Stimulated activated effector memory CD8-positive, alpha-beta T cell treated with anti-CD3 and anti-CD28 coated beads, Interleukin-12 subunit alpha, Interleukin-12 subunit beta, amount 100 ng/mL, for 72 hours (primary cell): ENCODE measurements around the gene CIRBP.
"Not testable (repeated sequence)": the region's sequence is repeated elsewhere in the genome, so short reads cannot be mapped to it uniquely, and the experiment has no call there.

Experiments
- ATAC-seq: fragments of 150-1000 bp; cut with Tn5 transposase; 2 replicates; pipeline ENCODE4 v1.10.0; 2021
- DNase-seq, 2 donors: peaks; one replicate each; pipeline ENCODE4 v3.0.0; 2021 to 2022; ENCODE audit warnings: low spot score in 2 of 2
- H3K27ac Mint-ChIP-seq: one replicate; pipeline ENCODE4 v1.8.0; 2022; ENCODE audit warnings: mild to moderate bottlenecking, mixed read lengths
- H3K36me3 Mint-ChIP-seq: one replicate; pipeline ENCODE4 v1.8.0; 2022; ENCODE audit warnings: mild to moderate bottlenecking, mixed read lengths
- H3K4me1 Mint-ChIP-seq: one replicate; pipeline ENCODE4 v1.8.0; 2022; ENCODE audit warnings: mixed read lengths
- H3K4me3 Mint-ChIP-seq: one replicate; pipeline ENCODE4 v1.8.0; 2022; ENCODE audit warnings: mild to moderate bottlenecking, mixed read lengths
- H3K9me3 Mint-ChIP-seq: one replicate; pipeline ENCODE4 v1.8.0; 2022; ENCODE audit warnings: mixed read lengths

Gene CIRBP

DNA sequence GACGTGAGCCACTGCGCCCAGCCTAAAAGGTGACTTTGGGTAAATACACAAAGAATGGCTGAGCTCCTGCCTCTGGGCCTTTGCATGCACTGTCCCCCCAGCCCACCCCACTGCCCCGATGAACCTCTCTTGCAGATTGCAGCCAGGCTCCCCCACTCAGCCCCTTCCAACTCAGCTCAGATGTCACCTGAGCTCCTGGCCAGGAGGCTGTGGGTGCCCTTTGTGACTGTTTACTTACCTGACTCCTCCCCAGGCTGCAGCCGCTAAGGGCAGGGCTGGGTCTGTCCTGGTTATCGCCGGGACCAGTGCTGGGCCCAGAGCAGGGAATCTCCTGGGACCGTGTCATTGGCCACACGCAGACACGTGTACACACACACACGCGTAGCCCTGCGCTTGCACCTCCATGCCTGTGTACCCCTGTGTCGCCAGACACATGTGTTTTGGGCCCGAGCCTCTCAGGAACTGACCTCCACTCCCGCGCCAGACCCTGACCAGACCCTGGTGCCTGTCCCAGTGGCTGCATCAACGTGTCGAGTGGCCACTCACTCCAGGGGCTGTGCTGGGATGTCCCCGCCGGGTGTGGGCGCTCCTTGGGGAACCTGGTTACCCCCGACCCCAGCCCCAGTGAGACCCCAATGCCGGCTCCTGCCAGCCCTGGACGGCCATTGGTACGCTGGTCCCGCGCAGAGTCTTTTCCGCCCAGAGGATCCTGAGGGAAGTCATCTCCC is 35.2 kb downstream of the CIRBP start:
- H3K9me3 Mint-ChIP-seq: no peaks in the 10 kb centered on the region
- H3K4me3 Mint-ChIP-seq: no peak overlapping the region
- no peaks in the 10 kb centered on the region for H3K4me1 Mint-ChIP-seq
- DNase-seq: no peak
- H3K27ac Mint-ChIP-seq: no peak overlapping the region
- ATAC-seq: peak; percentile 19
- H3K36me3 Mint-ChIP-seq: no peaks in the 10 kb centered on the region

DNA sequence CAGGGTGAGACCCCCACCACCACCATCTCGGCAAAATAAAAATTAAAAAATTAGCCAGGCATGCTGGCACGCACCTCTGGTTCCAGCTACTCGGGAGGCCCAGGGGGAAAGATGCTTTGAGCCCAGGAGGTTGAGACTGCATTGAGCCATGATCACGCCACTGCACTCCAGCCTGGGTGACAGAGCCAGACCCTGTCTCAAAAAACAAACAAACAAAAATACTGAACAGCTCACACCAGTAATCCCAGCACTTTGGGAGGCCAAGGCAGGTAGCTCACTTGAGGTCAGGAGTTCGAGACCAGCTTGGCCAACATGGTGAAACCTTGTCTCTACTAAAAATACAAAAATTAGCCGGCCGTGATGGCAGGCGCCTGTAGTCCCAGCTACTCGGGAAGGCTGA is 36.2 kb downstream of the CIRBP start:
- H3K27ac Mint-ChIP-seq, DNase-seq, H3K4me3 Mint-ChIP-seq, H3K36me3 Mint-ChIP-seq, H3K9me3 Mint-ChIP-seq, ATAC-seq, H3K4me1 Mint-ChIP-seq: not testable (repeated sequence)

DNA sequence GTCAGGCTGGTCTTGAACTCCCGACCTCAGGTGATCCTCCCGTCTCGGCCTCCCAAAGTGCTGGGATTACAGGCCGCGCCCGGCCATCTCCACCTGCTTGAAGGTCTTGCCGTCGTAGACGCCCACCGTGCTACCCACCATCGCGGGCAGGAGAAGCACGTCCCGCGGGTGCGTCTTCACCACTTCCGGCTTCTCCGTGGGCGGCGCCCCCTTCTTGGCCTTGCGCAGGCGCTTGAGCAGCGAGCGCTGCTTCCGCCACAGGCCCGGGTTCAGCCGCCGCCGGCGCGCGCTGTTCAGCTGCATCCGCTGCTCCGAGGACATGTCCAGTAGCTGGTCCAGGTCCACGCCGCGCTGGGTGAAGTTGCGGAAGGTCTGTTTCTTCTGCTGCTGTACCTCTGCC is 38.2 kb downstream of the CIRBP start:
- H3K27ac Mint-ChIP-seq: no peak overlapping the region

DNA sequence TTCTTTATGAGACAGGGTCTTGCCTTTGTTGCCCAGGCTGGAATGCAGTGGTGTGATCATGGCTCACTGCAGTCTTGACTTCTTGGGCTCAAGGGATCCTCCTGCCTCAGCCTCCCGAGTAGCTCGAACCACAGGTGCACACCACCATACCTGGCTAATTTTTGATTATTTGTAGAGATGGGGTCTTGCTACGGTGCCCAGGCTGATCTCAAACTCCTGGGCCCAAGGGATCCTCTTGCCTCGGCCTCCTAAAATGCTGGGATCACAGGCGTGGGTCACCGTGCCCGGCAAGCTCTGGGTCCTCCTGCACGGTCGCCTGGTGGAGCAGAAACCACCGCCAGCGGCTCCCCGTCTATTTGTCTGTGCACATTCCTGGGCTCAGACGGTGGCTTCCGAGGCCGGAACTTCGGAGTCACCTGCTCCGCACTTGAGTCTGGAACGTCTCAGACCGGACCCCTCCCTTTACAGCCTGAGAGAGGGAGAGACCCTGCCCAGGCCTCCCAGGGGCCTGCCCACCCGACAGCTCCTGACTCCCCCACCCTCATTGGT is 38.7 kb downstream of the CIRBP start:
- no peak for DNase-seq
- no peak overlapping the region for H3K27ac Mint-ChIP-seq
- ATAC-seq: no peak
- no peaks in the 10 kb centered on the region for H3K36me3 Mint-ChIP-seq
- no peaks in the 10 kb centered on the region for H3K9me3 Mint-ChIP-seq
- no peak overlapping the region for H3K4me3 Mint-ChIP-seq
- no peaks in the 10 kb centered on the region for H3K4me1 Mint-ChIP-seq

More for the DNA sequence above, 38.2 kb downstream of the CIRBP start:
- ATAC-seq (no peak), DNase-seq (no peak)
- no peaks in the 10 kb centered on the region for H3K9me3 Mint-ChIP-seq
- H3K4me1 Mint-ChIP-seq: no peaks in the 10 kb centered on the region
- no peak overlapping the region for H3K4me3 Mint-ChIP-seq
- no peaks in the 10 kb centered on the region for H3K36me3 Mint-ChIP-seq

DNA sequence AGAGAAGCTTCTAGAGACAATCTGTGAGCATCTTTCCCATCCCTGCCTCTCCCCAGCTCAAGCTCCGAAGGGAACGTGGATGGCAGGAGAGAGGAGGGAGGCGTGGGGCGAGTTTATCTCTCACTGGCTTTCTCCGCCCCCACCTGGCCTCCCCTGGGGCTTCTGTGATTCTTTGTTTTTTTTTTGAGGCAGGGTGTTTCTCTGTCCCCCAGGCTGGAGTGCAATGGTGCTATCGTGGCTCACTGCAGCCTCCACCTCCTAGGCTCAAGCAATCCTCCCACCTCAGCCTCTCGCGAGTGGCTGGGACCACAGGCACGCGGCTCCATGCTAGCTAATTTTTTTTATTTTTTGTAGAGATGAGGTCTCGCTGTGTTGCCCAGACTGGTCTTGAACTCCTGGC is 39.6 kb downstream of the CIRBP start:
- Mint-ChIP-seq H3K4me3 (no peak overlapping the region), H3K36me3 (no peaks in the 10 kb centered on the region), H3K27ac (no peak overlapping the region), H3K4me1 (no peaks in the 10 kb centered on the region), H3K9me3 (no peaks in the 10 kb centered on the region)
- ATAC-seq (no peak), DNase-seq (no peak)

DNA sequence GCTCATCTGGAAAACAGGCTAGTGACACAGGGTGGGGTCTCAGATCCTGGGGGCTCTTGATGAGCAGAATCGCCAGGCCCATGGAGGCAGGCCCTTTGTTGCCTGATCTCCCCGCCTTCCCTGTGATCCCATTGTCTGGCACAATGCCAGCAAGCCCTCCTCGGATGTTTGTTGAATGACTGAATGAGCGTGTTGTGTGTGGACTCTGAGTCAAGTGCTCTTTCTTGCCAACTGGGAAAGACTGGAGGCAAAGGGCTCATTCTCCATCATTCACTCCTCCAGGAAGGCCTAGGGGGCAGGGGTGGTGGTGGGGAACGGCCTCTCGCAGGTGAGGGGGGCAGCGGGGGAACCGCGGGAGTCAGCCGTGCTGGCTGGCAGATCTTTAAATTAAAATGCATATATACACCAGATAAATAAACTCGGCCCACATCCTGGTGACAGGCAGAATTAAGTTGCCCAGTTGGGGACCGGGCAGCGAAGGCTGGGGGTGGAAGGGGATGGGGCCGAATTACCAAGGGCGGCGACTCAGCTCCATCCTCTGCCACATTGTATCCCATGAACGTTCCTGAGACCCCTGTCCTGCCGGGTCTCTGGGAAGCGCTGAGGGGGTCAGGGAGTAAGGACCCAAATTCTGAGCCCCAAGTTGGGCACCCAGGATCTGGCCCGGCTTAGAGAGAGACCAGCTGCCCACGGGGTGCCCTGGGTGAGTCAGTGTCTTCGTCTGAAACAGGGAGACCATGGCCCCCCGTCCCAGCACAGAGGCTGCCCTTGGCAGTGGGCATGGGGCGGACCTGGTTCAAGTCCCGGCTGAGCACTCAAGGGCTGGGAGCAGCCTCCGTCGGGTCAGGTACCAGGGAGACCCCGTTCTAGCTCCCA is 41.1 kb downstream of the CIRBP start:
- ATAC-seq (no peak), DNase-seq (no peak)
- Mint-ChIP-seq H3K36me3 (no peaks in the 10 kb centered on the region), H3K9me3 (no peaks in the 10 kb centered on the region), H3K4me3 (no peak overlapping the region), H3K27ac (no peak overlapping the region), H3K4me1 (no peaks in the 10 kb centered on the region)

DNA sequence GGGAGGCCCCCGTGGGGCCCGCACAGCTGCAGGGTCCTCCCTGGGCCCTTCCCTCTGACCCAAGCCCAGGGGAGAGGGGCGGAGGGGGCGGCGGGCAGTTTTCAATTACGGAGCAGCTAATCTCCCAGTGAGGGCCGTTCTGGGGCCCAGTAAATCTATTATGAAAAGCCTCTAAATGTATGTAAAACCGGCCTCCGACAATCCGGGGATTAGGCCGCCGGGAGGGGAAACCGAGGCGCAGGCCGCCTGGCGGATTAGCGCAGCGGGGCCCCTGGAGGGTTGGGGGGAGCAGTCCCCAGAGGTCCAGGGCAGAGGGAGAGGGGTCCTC is 41.7 kb downstream of the CIRBP start:
- ATAC-seq (no peak), DNase-seq (no peak)

DNA sequence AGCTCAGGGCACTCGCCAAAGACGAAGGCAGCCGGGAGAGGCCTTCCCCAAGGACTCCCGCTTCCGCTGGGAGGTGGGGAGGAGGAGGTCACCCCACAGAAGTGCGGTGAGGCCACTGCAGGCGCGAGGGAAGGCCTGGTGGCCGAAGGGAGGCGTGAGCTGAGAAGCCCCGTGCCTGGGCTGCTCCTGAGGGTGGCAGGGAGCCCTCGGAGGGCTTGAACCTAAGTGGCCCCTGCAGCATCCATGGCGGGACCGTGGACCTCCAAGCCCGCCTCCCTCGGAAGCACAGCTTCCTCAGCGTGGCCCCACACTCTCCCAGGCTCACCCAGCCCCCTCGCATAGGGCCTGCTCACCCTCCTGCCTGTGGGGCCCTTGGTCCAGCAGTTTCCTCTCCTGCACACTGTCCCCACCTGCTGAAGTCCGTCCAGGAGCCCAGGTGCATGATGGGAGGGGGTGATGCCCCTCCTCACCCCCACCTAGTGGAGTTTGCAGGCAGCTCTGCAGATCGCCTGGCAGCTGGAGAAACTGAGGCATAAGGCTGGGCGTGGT is 42.5 kb downstream of the CIRBP start:
- H3K36me3 Mint-ChIP-seq: no peaks in the 10 kb centered on the region
- no peaks in the 10 kb centered on the region for H3K4me1 Mint-ChIP-seq
- ATAC-seq: no peak

More for the DNA sequence above, 41.7 kb downstream of the CIRBP start:
- Mint-ChIP-seq H3K4me3 (no peak overlapping the region), H3K36me3 (no peaks in the 10 kb centered on the region), H3K9me3 (no peaks in the 10 kb centered on the region), H3K4me1 (no peaks in the 10 kb centered on the region), H3K27ac (no peak overlapping the region)

DNA sequence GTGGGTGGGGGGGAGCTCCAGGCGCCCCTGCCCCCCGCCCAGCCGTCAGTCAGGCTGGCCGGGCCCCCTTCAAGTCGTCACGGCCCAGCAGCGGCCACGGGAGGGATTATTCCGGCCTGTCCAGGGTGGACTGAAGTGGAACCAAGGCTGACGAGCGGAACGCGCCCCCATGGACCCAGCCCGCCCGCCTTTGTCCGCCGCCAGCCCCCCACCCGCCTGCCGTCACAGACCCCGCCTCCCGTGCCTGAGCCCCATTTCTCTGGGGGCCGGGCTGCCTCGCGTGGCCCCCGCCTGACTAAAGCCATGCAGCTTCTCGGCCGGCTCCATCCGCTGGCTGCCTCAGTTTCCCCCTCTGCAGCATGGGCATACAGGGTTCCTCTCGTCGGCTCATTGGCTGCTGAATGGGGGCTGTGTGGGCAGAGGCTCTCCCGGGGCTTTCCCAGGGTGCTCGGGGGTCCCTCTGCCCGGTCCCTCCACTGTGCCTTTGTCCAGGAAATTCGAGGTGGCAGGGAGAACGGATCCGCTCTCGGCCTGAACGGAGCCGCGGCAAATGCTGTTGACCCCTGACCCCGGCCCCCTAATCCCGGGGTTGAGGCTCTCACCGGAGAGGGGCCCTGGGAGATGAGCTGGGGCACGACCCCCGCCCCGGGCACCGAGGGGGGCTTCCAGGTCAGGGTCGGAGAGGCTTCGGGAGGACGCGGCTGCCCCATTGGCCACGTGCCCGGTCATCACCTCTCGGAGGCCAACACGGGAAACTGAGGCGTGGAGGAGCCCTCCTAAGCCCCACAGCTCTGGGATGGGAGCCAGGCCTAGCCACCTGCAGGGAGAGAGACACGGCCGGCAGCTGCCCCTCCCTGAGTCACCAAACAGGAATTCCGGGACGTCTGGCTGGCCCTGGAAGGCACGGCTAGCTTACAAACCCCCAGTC is 43.9 kb downstream of the CIRBP start:
- Mint-ChIP-seq H3K4me3 (no peak overlapping the region), H3K9me3 (no peaks in the 10 kb centered on the region), H3K4me1 (no peaks in the 10 kb centered on the region), H3K27ac (no peak overlapping the region), H3K36me3 (no peaks in the 10 kb centered on the region)
- DNase-seq (no peak), ATAC-seq (no peak)

More for the DNA sequence above, 42.5 kb downstream of the CIRBP start:
- no peak overlapping the region for H3K4me3 Mint-ChIP-seq
- no peaks in the 10 kb centered on the region for H3K9me3 Mint-ChIP-seq
- DNase-seq: no peak
- H3K27ac Mint-ChIP-seq: no peak overlapping the region

DNA sequence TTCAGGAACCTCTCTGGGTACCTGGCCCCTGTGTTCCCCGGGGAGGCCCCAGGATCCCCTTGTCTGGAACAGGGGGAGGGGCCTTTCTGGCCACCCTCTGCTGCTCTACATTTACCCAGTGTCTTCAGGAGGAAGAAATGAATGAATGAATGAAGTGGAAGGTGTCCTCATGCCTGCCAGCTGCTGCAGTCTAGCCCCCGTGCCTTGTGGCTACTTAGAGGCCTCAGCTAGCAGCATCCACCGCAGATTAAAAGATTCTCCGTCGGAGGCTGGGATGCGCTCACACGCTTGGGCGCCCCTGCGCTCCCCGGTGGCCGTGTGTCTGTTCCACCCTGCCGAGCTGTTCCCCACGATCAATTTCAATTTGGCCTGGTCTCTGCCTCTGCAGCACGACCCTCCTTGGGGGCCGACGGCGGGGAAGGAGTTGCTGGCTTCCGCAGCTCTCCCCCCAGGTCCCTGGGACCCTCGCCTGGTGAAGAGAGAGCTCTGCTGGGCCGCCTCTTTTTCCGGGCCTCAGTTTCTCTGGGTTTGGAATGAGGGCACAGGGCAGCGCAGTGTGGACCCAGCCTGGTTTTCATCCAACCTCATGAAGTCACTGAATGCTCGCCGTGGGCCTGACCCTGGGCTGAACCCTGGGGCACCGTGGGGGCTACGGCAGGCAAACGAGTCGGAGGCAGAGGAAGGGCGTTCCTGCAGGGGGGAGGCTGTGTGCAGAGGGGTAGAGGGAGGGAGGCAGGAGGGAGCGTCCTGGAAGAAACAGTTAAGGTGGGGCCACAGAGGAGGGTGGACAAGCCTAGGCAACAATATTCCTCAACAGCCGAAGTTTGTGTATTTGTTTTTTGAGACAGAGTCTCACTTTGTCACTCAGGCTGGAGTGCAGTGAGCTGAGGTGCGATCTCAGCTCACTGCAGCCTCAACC is 44.8 kb downstream of the CIRBP start:
- ATAC-seq (no peak), DNase-seq (no peak)
- H3K9me3 Mint-ChIP-seq: no peaks in the 10 kb centered on the region
- H3K36me3 Mint-ChIP-seq: no peaks in the 10 kb centered on the region
- H3K4me3 Mint-ChIP-seq: no peak overlapping the region
- H3K27ac Mint-ChIP-seq: no peak overlapping the region
- H3K4me1 Mint-ChIP-seq: no peaks in the 10 kb centered on the region

DNA sequence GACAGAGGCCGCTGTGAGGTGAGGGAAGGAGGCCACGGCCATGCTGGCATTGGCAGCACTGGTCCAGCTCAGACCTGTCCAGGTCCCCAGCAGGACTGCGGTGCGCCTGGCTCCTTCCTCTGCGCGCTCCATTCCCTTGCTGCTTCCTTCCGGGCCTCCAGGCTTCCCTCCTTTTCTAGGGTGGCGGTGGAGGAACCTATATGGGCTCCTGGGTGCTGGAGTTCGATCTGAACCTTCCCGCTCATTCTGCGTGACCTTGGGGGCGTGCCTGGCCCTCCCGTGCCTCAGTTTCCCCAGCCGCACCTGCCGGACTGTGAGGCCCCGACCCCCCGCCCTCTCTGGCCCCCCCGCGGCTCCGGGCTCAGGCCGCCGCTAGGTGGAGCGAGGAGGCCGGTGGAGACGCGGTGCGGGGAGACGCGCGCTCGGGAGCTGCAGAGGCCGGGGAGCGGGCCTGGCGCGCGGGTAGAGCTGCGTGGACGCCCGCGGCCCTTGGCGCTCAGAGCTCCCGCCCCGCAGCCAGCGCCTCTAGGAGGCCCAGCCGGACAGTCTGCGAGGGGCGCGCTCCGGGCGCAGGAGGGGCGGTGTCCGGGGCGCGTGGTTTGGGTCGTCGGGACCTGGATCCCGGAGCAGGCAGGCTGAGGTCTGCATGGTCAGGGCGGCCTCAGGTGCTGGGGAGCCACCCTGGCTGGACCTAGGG is 46.5 kb downstream of the CIRBP start:
- H3K4me3 Mint-ChIP-seq: no peak overlapping the region
- no peaks in the 10 kb centered on the region for H3K4me1 Mint-ChIP-seq
- no peak for DNase-seq
- H3K9me3 Mint-ChIP-seq: no peaks in the 10 kb centered on the region
- no peaks in the 10 kb centered on the region for H3K36me3 Mint-ChIP-seq
- H3K27ac Mint-ChIP-seq: no peak overlapping the region
- ATAC-seq: peak; percentile 53

DNA sequence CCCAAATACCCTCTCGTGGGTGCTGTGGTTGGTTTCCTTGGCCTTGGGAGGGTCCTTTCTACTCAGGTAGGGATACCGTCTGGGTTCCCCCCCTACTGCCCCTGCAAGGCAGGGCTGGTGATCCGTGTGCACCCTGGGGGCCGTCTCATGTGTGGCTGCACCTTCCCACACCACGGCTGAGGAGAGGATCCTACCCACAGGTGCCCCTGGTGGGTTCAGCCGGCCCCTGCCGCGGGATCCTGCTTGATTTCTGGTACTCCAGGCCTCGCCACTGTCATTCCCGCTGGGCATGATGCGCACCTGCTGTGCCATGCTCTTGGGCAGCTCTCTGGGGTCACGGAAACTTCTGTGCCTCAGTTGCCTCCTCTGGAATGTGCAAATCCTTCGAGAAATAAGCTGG is 47.3 kb downstream of the CIRBP start:
- Mint-ChIP-seq H3K36me3 (no peaks in the 10 kb centered on the region), H3K4me3 (no peak overlapping the region), H3K9me3 (no peaks in the 10 kb centered on the region), H3K4me1 (no peaks in the 10 kb centered on the region), H3K27ac (no peak overlapping the region)
- ATAC-seq: no peak
- DNase-seq: no peak

DNA sequence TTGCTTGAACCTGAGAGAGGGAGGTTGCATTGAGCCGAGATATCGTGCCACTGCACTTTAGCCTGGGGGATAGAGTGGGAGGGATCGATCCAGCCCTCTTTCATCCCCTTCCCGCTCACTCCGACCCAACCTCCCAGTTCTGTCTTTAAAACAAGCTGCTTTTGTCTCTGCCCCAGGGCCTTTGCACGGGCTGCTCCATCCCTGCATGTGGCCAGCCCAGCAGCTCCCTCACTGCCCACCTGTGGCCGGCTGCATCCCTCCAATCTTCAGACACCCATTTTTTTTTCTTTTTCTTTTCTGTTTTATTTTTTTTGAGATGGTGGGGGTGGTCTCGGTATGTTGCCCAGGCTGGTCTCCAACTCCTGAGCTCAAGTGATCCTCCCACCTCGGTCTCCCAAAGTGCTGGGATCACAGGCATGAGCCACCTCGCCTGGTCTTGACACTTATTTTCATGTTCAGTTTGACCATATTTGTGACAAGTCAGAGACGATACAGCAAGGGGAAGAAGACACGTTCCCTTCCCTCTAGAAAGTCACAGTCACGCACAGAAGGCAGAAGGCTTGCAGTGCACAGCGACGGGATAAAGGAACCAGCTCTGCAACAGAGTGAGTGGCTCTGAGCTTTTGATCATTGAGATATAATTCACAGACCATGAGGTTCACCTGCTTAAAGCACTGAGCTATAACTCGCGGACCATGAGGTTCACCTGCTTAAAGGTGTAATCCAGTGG is 48.3 kb downstream of the CIRBP start:
- H3K4me3 Mint-ChIP-seq: no peak overlapping the region

More for the DNA sequence above, 48.3 kb downstream of the CIRBP start:
- H3K4me1 Mint-ChIP-seq: peaks cover 2% of the 10 kb centered on the region
- H3K9me3 Mint-ChIP-seq: no peaks in the 10 kb centered on the region
- DNase-seq (no peak), ATAC-seq (no peak)
- no peaks in the 10 kb centered on the region for H3K36me3 Mint-ChIP-seq
- H3K27ac Mint-ChIP-seq: no peak overlapping the region
